Esophagus muscularis mucosa (tissue), 4 donors: ENCODE results near the gene AP2A1. TPM values are rescaled to one million over a fixed set of nuclear protein-coding genes. Genes with fewer than 3 reads are reported as not detected.

Experiments
- DNase-seq: peaks from one replicate; pipeline ENCODE4 v3.0.0-alpha.2; 2017; ENCODE audit errors: extremely low spot score
- H3K27ac ChIP-seq, 4 donors: fragments of 200-600 bp; sonication (generic); replicated peaks in 1 of 4; 1 replicate in 3 of 4; 2 replicates in 1 of 4; pipeline ENCODE4 v1.5.1; 2016 to 2019; ENCODE audit warnings: mild to moderate bottlenecking in 1 of 4
- H3K27me3 ChIP-seq, 4 donors: fragments of 200-600 bp; sonication (generic); one replicate each; pipeline versions ENCODE4 v1.5.1 to v1.6.0; 2016 to 2019
- H3K36me3 ChIP-seq, 4 donors: fragments of 200-600 bp; sonication (generic); one replicate each; pipeline ENCODE4 v1.5.1; 2016 to 2019
- H3K4me1 ChIP-seq, 4 donors: fragments of 200-600 bp; sonication (generic); one replicate each; pipeline ENCODE4 v1.5.1; 2016 to 2019
- H3K4me3 ChIP-seq, 4 donors: fragments of 200-600 bp; sonication (generic); 1 replicate in 2 of 4; 2 replicates in 2 of 4; pipeline ENCODE4 v1.5.1; 2016 to 2019; ENCODE audit warnings: mild to moderate bottlenecking in 4 of 4, moderate library complexity in 1 of 4
- H3K9me3 ChIP-seq, 4 donors: fragments of 200-600 bp; sonication (generic); 1 replicate in 3 of 4; 2 replicates in 1 of 4; pipeline ENCODE4 v1.5.1; 2016 to 2019
- EP300 ChIP-seq: sonication (generic); formaldehyde crosslinking; IDR thresholded peaks from one replicate; pipeline ENCODE4 v1.6.1; 2017; ENCODE audit warnings: antibody characterized with exemption
- POLR2A ChIP-seq: fragments of 450-650 bp; IDR thresholded peaks from one replicate; pipeline ENCODE4 v1.6.1; 2017; ENCODE audit warnings: antibody characterized with exemption, moderate library complexity, mild to moderate bottlenecking, low read depth
- POLR2AphosphoS5 ChIP-seq, 2 donors: sonication (generic); formaldehyde crosslinking; IDR thresholded peaks; one replicate each; pipeline ENCODE4 v1.6.1; 2017; ENCODE audit warnings: antibody characterized with exemption in 2 of 2
- WGBS: methylation state at CpG from one replicate; pipeline ENCODE4 v1.1.5; 2018; 5-methylcytosine and 5-hydroxymethylcytosine counted together
- intact Hi-C: fragments of 100-400 bp; cut with DNase I; formaldehyde crosslinking; loops from one replicate; pipeline ENCODE4 v1.15.1; 2023
- total RNA-seq, 4 donors: library from RNA; depleted of rRNA; stranded (reverse); fragments of >200 nt; gene quantifications; one replicate each; pipeline versions ENCODE4 v1.1.0 to v1.2.1, GENCODE V29; 2016
- TF ChIP-seq, protein P1 (sequence below), 3 experiments: fragments of 200-600 bp in 2 of 3; fragments of 450-650 bp in 1 of 3; sonication (generic) in 2 of 3; IDR thresholded peaks; one replicate each; pipeline ENCODE4 v1.5.1; 2017 to 2019; ENCODE audit warnings: antibody characterized with exemption in 3 of 3, mild to moderate bottlenecking in 2 of 3, moderate library complexity in 1 of 3

The AP2A1 gene
- total RNA-seq, 4 donors from 2014 or later: 56.9 to 114 (median 87.8) TPM

DNA sequence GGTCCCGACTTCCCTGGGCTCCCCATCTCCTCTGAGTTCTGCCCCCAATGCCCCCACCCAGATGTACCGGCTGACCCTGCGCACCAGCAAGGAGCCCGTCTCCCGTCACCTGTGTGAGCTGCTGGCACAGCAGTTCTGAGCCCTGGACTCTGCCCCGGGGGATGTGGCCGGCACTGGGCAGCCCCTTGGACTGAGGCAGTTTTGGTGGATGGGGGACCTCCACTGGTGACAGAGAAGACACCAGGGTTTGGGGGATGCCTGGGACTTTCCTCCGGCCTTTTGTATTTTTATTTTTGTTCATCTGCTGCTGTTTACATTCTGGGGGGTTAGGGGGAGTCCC lies 39.8 kb downstream of the AP2A1 start:
- H3K9me3 ChIP-seq: no peaks in the 10 kb centered on the region
- no peak overlapping the region for H3K4me3 ChIP-seq
- no peaks in the 10 kb centered on the region for H3K27me3 ChIP-seq
- H3K27ac ChIP-seq: no peak overlapping the region
- DNase-seq: no peak
- WGBS: 93% methylated on average over 8 of the region's 8 CpGs
- TF ChIP-seq POLR2A (no peak), EP300 (no peak), POLR2AphosphoS5 (IDR thresholded peaks at IDR 0.05) (no peak)
- TF ChIP-seq, protein P1, sequence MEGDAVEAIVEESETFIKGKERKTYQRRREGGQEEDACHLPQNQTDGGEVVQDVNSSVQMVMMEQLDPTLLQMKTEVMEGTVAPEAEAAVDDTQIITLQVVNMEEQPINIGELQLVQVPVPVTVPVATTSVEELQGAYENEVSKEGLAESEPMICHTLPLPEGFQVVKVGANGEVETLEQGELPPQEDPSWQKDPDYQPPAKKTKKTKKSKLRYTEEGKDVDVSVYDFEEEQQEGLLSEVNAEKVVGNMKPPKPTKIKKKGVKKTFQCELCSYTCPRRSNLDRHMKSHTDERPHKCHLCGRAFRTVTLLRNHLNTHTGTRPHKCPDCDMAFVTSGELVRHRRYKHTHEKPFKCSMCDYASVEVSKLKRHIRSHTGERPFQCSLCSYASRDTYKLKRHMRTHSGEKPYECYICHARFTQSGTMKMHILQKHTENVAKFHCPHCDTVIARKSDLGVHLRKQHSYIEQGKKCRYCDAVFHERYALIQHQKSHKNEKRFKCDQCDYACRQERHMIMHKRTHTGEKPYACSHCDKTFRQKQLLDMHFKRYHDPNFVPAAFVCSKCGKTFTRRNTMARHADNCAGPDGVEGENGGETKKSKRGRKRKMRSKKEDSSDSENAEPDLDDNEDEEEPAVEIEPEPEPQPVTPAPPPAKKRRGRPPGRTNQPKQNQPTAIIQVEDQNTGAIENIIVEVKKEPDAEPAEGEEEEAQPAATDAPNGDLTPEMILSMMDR (IDR thresholded peaks at IDR 0.05): no peak
- peaks cover 26 to 49% (median 40%) of the 10 kb centered on the region in 4 donors for H3K4me1 ChIP-seq
- H3K36me3 ChIP-seq: peaks cover 20 to 59% (median 57%) of the 10 kb centered on the region in 4 donors
- intact Hi-C loops: no loop called here

DNA sequence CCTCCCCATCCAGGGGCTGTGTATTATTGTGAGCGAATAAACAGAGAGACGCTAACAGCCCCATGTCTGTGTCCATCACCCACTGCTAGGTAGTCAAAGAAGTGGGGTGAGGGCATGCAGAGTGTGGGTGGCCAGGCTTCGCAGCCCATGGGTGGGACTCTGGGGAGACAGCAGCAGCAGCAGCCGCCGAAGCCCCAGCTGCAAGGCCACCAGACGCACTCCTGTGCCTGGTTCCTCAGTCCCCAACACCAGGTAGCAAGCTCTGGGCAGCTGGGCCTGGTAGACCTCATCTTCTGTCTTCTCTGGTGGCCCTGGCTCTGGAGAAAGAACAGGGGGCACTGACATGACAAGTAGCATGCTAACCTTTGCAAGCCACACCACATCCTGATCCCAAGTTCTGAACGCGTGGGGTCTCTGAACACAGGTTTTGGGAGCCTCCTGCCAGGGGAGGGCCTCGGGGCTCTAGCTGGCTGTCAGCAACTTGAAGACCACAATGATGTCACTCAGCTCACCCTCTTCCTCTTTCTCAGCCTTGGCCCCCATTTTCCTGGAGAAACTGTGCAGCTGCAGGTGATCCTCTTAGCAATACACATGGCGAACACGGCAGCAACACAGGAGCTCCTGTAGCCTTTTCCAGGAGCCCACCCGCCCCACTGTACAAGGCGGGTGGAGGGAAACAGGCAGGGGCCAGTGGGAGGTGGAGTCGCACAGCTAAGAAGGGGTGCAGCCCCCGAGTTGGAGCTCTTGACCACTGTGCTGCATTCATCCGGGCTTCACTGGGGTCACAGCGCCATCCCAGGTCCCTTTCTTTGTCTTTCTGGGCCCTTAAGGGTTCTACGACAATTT lies 40.5 kb downstream of the AP2A1 start:
- 73% methylated on average over 17 of the region's 18 CpGs for WGBS
- Histone ChIP-seq H3K4me1 (peaks cover 21 to 46% (median 36%) of the 10 kb centered on the region in 4 donors), H3K36me3 (peaks cover 20 to 54% (median 52%) of the 10 kb centered on the region in 4 donors), H3K9me3 (no peaks in the 10 kb centered on the region), H3K27me3 (no peaks in the 10 kb centered on the region), H3K27ac (no peak overlapping the region), H3K4me3 (no peak overlapping the region)
- no peak for DNase-seq
- no peak for TF ChIP-seq POLR2AphosphoS5 (IDR thresholded peaks at IDR 0.05)
- no peak for TF ChIP-seq EP300
- TF ChIP-seq, protein P1 (IDR thresholded peaks at IDR 0.05): no peak
- TF ChIP-seq POLR2A: no peak
- intact Hi-C loops: no loop called here

DNA sequence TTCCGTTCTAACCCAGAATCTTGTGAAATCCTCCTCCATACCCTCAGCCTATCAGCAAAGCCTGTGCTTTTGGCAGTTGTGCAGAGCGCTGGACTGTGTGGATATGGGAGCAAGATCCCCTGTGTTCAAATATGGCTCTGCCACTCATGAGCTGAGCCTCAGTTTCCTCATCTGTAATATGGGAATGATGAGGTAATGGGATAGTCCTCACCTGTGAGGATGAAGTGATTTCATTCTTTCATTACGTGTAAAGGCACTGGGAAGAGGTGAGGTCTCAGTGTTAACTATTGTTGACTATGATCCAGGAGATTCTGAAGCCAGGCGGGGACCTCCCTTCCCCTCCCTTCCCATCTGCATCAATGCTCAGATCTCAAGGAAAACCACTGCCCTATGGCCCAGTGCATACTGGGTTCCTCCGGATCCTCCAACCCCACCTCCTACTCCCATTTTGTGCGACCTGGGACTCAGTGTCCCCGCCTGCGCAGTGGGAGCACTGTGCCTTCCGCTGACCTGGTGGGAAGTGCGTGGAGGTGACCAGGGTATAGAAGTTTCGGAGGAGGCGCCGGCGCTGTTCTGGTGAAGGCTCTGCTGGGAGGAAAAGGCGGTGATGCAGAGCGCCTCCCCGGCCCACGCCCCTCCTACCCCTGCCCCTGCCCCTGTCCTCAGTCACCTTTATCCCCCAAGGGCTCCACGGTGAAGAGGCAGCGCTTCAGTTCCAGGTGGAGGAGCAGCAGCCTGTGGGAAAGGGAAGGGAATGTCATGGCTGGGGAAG lies 41.3 kb downstream of the AP2A1 start:
- Histone ChIP-seq H3K27me3 (no peaks in the 10 kb centered on the region), H3K4me3 (peak overlapping the region; percentile 67 to 94 (median 76)), H3K9me3 (no peaks in the 10 kb centered on the region), H3K27ac (peak overlapping the region; percentile 82 to 90 (median 86)), H3K36me3 (peaks cover 20 to 49% (median 45%) of the 10 kb centered on the region in 4 donors), H3K4me1 (peaks cover 23 to 46% (median 35%) of the 10 kb centered on the region in 4 donors)
- no peak for DNase-seq
- intact Hi-C loops: no loop called here
- WGBS: 89% methylated on average over 14 of the region's 20 CpGs
- TF ChIP-seq POLR2A (no peak), POLR2AphosphoS5 (IDR thresholded peaks at IDR 0.05) (no peak), EP300 (no peak)
- TF ChIP-seq, protein P1 (IDR thresholded peaks at IDR 0.05): no peak

DNA sequence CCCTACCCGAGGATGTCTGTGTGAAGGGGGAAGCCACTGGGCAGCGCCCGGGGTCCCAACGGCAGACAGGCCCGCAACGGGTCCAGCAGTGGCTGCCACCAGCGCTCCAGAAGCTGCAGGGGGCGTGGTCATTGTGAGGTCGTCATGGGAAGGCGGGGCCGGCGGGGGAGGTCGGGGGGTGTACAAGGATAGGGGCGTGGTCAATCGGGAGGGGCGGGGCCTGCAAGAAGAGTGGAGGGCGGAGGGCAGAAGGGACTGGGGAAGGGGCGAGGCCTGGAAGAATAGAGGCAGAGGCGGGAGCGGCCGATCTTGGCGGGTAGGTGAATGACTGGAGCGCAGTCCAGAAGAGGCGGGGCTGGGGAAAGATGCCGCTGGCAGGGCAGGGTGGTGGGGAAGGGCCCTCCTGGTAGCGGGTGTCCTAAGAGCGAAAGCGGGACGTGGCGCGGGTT lies 41.9 kb downstream of the AP2A1 start:
- H3K4me3 ChIP-seq: peak overlapping the region; percentile 67 to 94 (median 76)
- WGBS: 2% methylated on average over 31 of the region's 31 CpGs
- H3K27me3 ChIP-seq: no peaks in the 10 kb centered on the region
- peak overlapping the region; percentile 82 to 90 (median 86) for H3K27ac ChIP-seq
- H3K36me3 ChIP-seq: peaks cover 14 to 43% (median 39%) of the 10 kb centered on the region in 4 donors
- TF ChIP-seq, protein P1 (IDR thresholded peaks at IDR 0.05): no peak
- TF ChIP-seq POLR2AphosphoS5 (IDR thresholded peaks at IDR 0.05) (peak; percentile 60 to 76), POLR2A (no peak), EP300 (no peak)
- H3K9me3 ChIP-seq: no peaks in the 10 kb centered on the region
- intact Hi-C loops: no loop called here
- DNase-seq: peak; percentile 97
- peaks cover 23 to 45% (median 34%) of the 10 kb centered on the region in 4 donors for H3K4me1 ChIP-seq
